HK-2 (cell line): ENCODE measurements around the gene DIS3L2.

Source experiments
- DNase-seq: peaks from one replicate; pipeline ENCODE4 v3.0.0-alpha.2; 2018; ENCODE audit not compliant: unreplicated experiment

DIS3L2 gene

DNA sequence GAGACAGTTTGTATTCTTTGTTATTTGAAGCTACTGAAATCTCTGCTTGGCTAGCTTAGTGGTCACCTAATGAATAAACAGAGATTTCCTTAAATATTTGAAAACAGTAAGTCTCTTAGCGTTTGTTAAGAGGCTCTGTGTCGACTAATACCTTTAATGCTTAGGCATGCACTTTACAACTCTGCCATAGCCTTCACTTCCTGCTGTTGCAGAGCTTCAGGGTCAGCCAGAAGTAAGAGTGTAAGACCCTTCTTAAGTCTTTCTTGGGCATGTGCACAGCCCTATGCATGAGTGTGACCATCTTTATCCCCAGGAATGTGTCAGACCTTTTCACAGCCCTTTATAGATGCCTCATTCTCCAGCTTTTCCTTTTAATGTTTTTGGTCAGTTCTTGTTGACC lies 221.8 kb downstream of the DIS3L2 start:
- no peak for DNase-seq

GRCh38 chr2:232184346-232184745 lies 222.8 kb downstream of the DIS3L2 start:
- DNase-seq, result no peak

DNA sequence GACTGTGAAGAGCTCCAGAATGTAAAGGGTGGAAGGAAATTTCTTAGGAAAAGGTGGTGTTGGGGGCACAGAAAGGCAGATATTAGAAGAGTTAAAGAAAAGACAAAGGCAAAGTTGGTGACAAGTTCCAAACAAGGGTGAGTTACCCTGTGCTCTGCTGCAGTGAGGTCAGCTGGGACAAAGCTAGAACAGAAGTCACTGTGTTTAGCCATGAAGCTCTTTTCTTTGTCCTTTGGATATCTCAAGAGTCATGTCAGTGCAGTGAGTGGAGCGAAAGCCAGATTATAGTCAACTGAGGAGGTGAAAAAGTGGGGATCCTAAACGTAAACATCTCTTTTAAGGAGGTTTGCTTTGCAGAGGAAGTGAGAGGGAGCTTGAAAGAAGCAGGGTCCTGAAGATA lies 229.3 kb downstream of the DIS3L2 start:
- DNase-seq, result no peak

DNA sequence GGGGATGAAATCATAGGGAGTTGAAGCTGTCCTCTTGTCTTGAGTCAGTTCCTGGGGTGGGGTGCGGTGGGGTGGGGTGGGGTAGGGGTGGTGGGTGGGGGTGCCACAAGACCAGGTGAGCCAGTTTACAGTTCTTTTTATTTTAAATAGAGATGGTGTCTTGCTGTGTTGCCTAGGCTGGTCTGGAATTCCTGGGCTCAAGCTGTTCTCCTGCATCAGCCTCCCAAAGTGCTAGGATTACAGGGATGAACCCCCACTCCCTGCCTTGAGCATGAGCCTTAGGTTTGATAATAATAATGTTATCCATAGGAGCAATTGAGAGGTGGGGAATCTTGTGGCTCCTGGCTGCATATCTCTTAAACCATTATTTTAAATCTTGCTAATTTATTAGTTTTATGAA lies 234.0 kb downstream of the DIS3L2 start:
- DNase-seq, result no peak

GRCh38 chr2:232196802-232197201 lies 235.3 kb downstream of the DIS3L2 start:
- no peak for DNase-seq

DNA sequence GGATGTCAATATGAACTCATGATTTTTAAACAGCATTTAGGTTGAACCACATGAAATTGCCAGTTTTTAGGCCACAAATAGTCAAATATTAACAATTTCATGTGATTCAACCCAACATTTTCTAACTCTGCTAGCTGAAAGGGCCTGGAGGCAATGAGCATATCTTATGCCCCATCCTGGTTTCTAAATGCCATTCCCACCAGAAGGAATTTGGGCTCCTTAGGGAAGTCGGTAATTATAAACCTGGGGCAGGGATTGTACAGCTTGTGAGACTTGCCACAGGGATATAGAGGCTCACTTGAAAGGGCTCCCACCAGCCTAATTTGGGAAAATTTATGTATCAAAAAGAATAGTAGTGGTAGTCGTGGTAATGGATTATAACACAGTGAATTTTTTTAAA lies 238.7 kb downstream of the DIS3L2 start:
- peak; percentile 22 for DNase-seq

GRCh38 chr2:232203166-232203891 lies 241.8 kb downstream of the DIS3L2 start:
- DNase-seq, result no peak

DNA sequence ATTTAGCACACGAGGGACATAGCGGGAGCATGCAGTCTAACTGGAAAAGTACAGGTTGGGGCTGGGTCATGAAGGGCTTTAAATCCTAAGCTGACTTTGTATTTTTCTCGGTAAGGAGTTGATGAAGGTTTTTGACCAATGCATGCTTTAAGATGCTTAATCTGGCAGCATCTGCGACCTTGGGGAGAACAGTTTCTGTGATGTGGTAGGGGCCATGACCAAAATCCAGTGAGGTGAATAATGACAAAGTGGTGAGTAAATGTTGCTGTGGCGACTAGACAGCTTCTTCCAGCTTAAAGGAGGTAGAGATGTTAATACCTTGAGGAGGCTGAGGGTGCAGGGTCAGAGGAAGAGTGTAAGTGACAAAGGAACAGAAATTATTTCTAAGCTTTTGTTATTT lies 242.4 kb downstream of the DIS3L2 start:
- DNase-seq, result peak; percentile 17

- peak; percentile 38 for DNase-seq
Measured at GRCh38 chr2:232204457-232204931, 243.0 kb downstream of the DIS3L2 start.

GRCh38 chr2:232207174-232207573 lies 245.7 kb downstream of the DIS3L2 start:
- no peak for DNase-seq

DNA sequence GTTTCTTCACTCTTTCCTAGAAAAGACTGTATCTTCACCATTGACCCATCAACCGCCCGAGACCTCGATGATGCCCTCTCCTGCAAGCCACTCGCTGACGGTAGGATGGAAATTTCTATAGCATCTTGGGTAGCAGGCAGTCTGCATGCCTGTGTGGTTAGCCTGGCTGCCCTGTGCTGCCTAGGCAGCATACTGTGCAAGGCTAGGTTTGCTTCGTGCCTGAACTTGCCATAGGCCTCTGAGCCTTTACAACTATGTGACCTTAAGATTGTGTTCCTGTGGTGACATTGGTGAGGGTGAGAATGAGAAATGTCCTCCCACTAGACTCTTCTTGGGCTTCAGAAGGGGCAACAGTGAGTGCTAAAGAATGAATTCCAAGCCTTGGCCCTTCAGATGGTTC lies 248.8 kb downstream of the DIS3L2 start:
- DNase-seq, result no peak

DNA sequence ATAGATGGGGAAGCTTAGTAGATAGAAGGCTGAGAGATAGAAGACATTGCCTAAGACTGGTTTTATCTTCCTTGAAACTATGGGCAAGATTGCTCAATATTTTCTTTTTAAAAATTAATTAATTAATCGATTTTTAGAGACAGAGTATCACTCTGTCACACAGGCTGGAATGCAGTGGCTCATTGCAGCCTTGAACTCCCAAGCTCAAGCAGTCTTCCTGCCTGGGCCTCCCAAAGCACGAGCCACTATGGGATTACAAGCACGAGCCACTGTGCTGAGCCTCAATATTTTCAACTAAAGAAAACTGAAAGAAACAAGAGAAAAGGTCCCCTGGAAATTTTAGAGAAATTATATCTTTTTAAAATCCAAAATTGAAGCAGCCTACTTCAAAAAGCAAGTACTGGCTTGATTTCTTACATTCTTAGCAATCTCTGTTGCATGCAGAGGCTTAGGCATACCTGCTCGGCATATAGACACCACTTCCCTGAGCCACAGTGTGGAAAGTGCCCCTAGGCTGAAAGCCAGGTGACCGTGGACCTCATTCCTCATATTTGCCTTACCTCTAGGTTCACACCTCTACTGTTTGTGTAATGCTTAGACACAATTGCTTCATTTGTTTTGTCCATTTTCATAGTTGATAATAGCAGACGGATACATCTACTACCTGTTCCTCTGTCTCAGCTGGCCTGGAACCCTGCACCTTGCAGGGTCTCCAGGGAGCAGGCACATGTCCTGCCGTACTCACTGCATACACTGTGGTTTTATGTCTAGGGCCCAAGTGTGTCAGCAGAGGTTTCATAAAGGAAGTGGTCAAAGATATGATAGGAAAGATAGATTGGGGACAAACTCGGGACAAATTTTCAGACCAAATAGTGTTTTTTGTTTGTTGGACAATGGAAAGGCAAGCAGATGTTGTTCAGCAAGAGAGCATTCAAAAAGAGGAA lies 250.5 kb downstream of the DIS3L2 start:
- no peak for DNase-seq

DNA sequence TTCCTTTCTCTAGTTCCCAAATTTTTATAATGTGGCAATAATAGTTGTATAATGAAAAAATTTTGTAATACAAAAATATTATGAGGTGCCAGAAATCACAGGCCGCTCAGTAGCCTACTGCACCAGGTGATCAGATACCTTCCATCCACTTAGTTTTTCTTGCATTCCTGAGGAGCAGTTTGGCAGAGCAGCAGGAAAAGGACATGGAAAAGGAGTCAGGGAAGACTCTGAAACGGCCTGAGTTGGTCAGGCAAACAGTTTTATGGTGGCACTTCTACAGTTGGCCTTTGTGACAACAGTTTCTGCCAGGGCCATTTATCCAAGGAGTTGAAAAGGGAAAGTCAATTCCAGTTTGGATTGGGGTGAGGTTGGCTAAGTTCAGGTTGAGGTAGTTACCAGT lies 251.7 kb downstream of the DIS3L2 start:
- no peak for DNase-seq

- no peak for DNase-seq
Measured at GRCh38 chr2:232214053-232214452, 252.5 kb downstream of the DIS3L2 start.

DNA sequence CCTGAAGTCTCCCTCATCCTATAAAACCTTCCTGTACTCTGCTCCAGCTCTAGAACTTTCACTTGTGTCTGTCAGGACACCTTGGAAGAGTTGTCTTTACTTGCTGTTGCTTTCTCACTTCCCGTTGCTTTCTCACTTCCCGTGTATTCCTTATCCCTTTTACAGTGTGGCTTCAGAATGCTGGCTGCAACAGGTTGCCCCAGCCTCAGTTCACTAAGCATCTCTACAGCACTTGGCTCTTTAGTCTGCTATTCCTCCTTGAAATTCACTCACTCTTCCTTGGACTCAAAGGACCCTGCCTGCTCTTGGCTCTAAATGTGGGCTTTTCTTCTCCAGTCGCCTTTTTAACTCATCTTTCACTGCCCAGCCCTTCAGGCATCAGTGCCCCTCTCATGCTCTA lies 254.5 kb downstream of the DIS3L2 start:
- no peak for DNase-seq

DNA sequence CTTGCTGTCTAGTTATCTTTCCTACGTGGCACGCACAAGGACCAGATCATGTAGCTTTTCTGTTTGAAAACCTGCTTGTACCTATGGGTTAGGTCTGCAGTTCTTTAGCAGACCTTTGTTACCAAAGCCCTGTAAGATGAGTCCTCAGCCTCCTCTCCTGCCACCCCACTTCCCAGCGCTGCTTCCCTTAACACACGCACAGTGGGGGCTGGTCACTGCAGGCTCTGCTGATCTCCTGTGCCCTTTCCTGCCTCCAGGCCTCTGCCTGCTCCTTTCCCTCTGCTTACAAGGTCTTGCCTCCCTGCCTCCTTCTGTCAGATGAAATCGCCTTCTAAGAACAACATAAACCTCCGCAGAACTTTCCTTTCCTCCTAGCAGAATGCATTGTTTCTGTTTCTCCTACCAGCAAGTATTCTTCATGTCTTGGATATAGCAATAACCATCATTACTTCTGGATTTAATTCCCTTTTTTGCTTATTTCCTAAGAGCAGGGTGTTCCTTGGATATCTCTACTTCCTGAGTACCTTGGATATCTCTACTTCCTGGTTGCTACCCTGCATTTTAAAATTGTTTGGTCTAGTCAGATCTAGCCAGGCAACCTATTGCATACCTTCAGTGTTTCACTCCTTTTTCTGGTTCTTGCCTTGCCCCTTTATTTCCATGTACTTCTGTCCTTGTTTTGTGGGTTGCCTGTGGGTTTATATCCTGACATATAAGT lies 257.4 kb downstream of the DIS3L2 start:
- no peak for DNase-seq

DNA sequence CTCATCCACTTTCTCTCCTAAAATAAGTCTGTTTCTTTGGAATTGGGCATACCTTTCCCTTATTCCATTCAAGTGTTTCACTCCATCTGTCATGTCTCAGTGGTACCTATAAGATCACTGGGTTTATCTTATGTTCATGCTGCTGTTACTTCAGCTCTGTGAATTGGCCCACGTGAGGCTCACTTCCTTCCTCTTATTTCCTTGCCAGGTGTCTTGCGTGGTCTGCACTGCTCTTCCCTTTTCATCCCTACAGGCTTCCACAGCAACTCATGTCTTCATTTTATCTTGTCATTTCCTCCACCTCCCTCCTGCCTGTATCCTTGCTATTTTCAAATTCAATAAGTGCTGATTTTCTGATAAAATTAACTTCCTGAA lies 258.0 kb downstream of the DIS3L2 start:
- DNase-seq, result no peak

GRCh38 chr2:232219932-232220331 lies 258.4 kb downstream of the DIS3L2 start:
- no peak for DNase-seq

DNA sequence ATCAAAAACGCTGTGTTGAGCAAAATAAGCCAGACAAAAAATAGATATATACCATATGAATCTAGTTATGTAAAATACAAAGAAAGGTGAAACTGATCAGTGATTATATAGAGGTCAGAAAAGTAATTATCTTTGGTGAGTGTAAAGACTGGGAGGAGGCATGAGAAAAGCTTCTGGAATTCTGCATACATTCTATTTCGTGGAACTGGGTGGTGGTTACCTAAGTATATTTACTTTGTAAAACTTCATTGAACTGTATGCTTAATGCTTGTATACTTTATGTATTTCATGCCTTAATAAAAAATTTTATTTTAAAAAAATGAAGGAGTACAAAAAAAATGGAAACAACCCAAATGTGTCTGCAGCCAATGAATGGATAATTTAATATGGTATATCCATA lies 263.9 kb downstream of the DIS3L2 start:
- DNase-seq, result no peak

DNA sequence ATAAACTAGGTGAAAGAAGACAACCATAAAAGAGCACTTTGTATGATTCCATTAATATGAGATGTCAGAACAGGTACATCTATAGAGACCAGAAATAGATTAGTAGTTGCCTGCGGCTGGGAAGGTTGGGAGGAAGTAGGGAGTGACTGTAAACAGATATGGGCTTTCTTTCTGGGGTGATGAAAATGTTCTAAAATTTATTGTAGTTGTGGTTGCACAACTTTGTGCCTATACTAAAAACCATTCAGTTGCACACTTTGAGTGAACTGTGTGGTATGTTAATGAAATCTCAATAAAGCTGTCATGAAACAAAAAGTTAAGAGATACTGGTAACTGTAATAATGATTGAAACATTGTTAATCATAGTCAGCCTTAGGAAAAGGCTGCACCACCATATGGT lies 264.4 kb downstream of the DIS3L2 start:
- no peak for DNase-seq

- no peak for DNase-seq
Measured at GRCh38 chr2:232228332-232228731, 266.8 kb downstream of the DIS3L2 start.
